Fibroblast of lung (primary cell): ENCODE measurements around the gene TICRR. TPM values are rescaled to one million over a fixed set of nuclear protein-coding genes. Genes with fewer than 3 reads are reported as not detected.
A peak's percentile ranks its signal among the peaks of the same experiment; 100 is the strongest.

ENCODE experiments used
- DNase-seq, 2 donors: peaks; one replicate each; pipeline versions ENCODE4 v3.0.0 to v3.0.0-alpha.2; 2010; ENCODE audit warnings: low read depth in 2 of 2
- H2AFZ ChIP-seq: 2 replicates; pipeline ENCODE4 v1.5.1; 2012; ENCODE audit warnings: low read length, control low read depth, inconsistent platforms
- H3K27ac ChIP-seq: 2 replicates; pipeline ENCODE4 v1.5.1; 2011; ENCODE audit warnings: low read length, control low read depth; ENCODE audit not compliant: insufficient read depth
- H3K27me3 ChIP-seq: 2 replicates; pipeline ENCODE4 v1.5.1; 2011; ENCODE audit warnings: mild to moderate bottlenecking, low read length; ENCODE audit not compliant: control insufficient read depth, insufficient read depth
- H3K36me3 ChIP-seq: 2 replicates; pipeline ENCODE4 v1.5.1; 2011; ENCODE audit warnings: low read length; ENCODE audit not compliant: control insufficient read depth, insufficient read depth
- H3K4me1 ChIP-seq: 2 replicates; pipeline ENCODE4 v1.5.1; 2011; ENCODE audit warnings: low read length; ENCODE audit not compliant: control insufficient read depth, insufficient read depth; ENCODE audit errors: extremely low read depth
- H3K4me2 ChIP-seq: 2 replicates; pipeline ENCODE4 v1.5.1; 2011; ENCODE audit warnings: low read length, control low read depth; ENCODE audit not compliant: insufficient read depth; ENCODE audit errors: extremely low read depth
- H3K4me3 ChIP-seq, 4 experiments: fragments of 200-600 bp in 1 of 4; sonication (generic) in 1 of 4; replicated peaks in 1 of 4; 2 replicates each; pipeline ENCODE4 v1.5.1; 2011 to 2016; ENCODE audit warnings: low read length in 4 of 4, low read depth in 3 of 4, mild to moderate bottlenecking in 3 of 4, control low read depth in 2 of 4, inconsistent platforms in 1 of 4, mixed read lengths in 1 of 4; ENCODE audit not compliant: insufficient read depth in 1 of 4; ENCODE audit errors: control extremely low read depth in 1 of 4
- H3K79me2 ChIP-seq: 2 replicates; pipeline ENCODE4 v1.5.1; 2012; ENCODE audit warnings: mild to moderate bottlenecking, low read length, inconsistent platforms; ENCODE audit not compliant: control insufficient read depth, insufficient read depth
- H3K9ac ChIP-seq: 2 replicates; pipeline ENCODE4 v1.5.1; 2011; ENCODE audit warnings: mild to moderate bottlenecking, low read length, control low read depth; ENCODE audit not compliant: insufficient read depth
- H3K9me3 ChIP-seq: 2 replicates; pipeline ENCODE4 v1.5.1; 2012; ENCODE audit warnings: low read depth, low read length; ENCODE audit not compliant: control insufficient read depth, insufficient read depth
- H4K20me1 ChIP-seq: 2 replicates; pipeline ENCODE4 v1.5.1; 2011; ENCODE audit warnings: low read length; ENCODE audit not compliant: control insufficient read depth, insufficient read depth; ENCODE audit errors: extremely low read depth
- CTCF ChIP-seq, 2 donors: IDR thresholded peaks in 1 of 2; conservative IDR thresholded peaks in 1 of 2; 1 replicate in 1 of 2; 2 replicates in 1 of 2; pipeline ENCODE4 v1.5.1; 2011 to 2012; ENCODE audit warnings: low read length in 2 of 2, control low read depth in 1 of 2, inconsistent platforms in 1 of 2, low read depth in 1 of 2, mild to moderate bottlenecking in 1 of 2
- EZH2 ChIP-seq: IDR thresholded peaks from 2 replicates; pipeline ENCODE4 v1.5.1; 2012; ENCODE audit warnings: low read length, control low read depth, mild to moderate bottlenecking; ENCODE audit errors: missing control alignments
- polyA plus RNA-seq, 2 donors: library from polyadenylated mRNA; depleted of rRNA in 1 of 2; stranded (reverse) in 1 of 2; unstranded in 1 of 2; fragments of >200 nt; gene quantifications; 2 replicates each; pipeline ENCODE4 v1.2.1, GENCODE V29; 2011 to 2012; ENCODE audit warnings: missing spikeins in 1 of 2
- total RNA-seq: library from RNA; depleted of rRNA; stranded (reverse); fragments of >200 nt; gene quantifications from 2 replicates; pipeline ENCODE4 v1.2.1, GENCODE V29; 2014

TICRR gene
- total and polyA plus RNA-seq, 2 donors (not counting 1 experiment from before 2014, with no cell fraction given): 1.2 to 1.6 TPM

DNA sequence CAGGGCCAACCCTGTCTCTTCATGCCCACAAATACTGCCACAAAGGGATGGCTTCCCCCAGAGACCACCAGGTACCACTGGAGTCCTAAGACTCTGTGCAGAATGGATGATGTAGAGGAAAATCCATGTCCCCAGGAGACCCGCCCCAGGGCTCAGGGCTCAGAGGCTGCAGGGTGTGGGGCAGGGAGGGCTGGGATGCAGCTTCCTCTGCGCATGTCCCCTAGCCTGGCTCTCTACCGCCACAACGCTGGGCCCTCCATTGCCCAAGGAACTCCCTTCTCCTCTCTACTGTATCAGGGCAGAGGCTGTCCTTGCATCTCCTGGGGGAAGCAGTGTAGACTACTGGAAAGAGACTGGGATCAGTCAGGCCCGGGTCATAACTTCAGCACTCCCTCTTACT is 19.5 kb upstream of the TICRR start:
- Histone ChIP-seq H4K20me1 (no peaks in the 10 kb centered on the region), H2AFZ (no peak overlapping the region), H3K79me2 (no peaks in the 10 kb centered on the region), H3K36me3 (no peaks in the 10 kb centered on the region), H3K9me3 (no peaks in the 10 kb centered on the region), H3K9ac (no peak overlapping the region), H3K27ac (no peak overlapping the region), H3K27me3 (peaks cover 4% of the 10 kb centered on the region), H3K4me2 (no peak overlapping the region), H3K4me1 (no peaks in the 10 kb centered on the region), H3K4me3 (no peak overlapping the region)
- TF ChIP-seq EZH2: no peak
- TF ChIP-seq CTCF (conservative IDR thresholded peaks at IDR 0.05 in 1 of 2, IDR thresholded peaks at IDR 0.05 in 1 of 2; ENCODE audit: low read depth in 1 of 2, low read length in 2 of 2): no peak
- DNase-seq: no peak

- Histone ChIP-seq H3K27me3 (peaks cover 4% of the 10 kb centered on the region), H3K27ac (no peak overlapping the region), H3K9me3 (no peaks in the 10 kb centered on the region), H3K36me3 (no peaks in the 10 kb centered on the region), H4K20me1 (no peaks in the 10 kb centered on the region), H3K4me3 (no peak overlapping the region), H3K9ac (no peak overlapping the region), H2AFZ (no peak overlapping the region), H3K79me2 (no peaks in the 10 kb centered on the region), H3K4me2 (no peak overlapping the region), H3K4me1 (no peaks in the 10 kb centered on the region)
- TF ChIP-seq EZH2: no peak
- TF ChIP-seq CTCF (conservative IDR thresholded peaks at IDR 0.05 in 1 of 2, IDR thresholded peaks at IDR 0.05 in 1 of 2; ENCODE audit: low read depth in 1 of 2, low read length in 2 of 2): peak; percentile 72 to 86
- DNase-seq: peak; percentile 52 to 83
These were observed 18.6 kb upstream of the TICRR start for GRCh38 chr15:89556413-89557262.

GRCh38 chr15:89559769-89560264 is 15.5 kb upstream of the TICRR start:
- no peaks in the 10 kb centered on the region for H3K4me1 ChIP-seq
- H3K79me2 ChIP-seq: no peaks in the 10 kb centered on the region
- TF ChIP-seq EZH2: no peak
- no peak for TF ChIP-seq CTCF (conservative IDR thresholded peaks at IDR 0.05 in 1 of 2, IDR thresholded peaks at IDR 0.05 in 1 of 2; ENCODE audit: low read depth in 1 of 2, low read length in 2 of 2)
- no peaks in the 10 kb centered on the region for H3K9me3 ChIP-seq
- H2AFZ ChIP-seq: no peak overlapping the region
- H3K36me3 ChIP-seq: no peaks in the 10 kb centered on the region
- DNase-seq: no peak
- H3K27ac ChIP-seq: no peak overlapping the region
- H3K4me2 ChIP-seq: no peak overlapping the region
- no peak overlapping the region for H3K4me3 ChIP-seq
- no peaks in the 10 kb centered on the region for H4K20me1 ChIP-seq
- H3K9ac ChIP-seq: no peak overlapping the region
- H3K27me3 ChIP-seq: no peaks in the 10 kb centered on the region
